Astrocyte (in vitro differentiated cells and primary cell): ENCODE measurements around the gene HDGFL3. TPM values are rescaled to one million over a fixed set of nuclear protein-coding genes. Genes with fewer than 3 reads are reported as not detected.

Experiments used
- DNase-seq: peaks from one replicate; pipeline ENCODE4 v3.0.0-alpha.2; 2010; ENCODE audit warnings: low read depth
- FAIRE-seq: peaks from 2 replicates; lab custom pipeline; 2011; peaks lifted over from hg19 to GRCh38; lab: Jason Lieb, UNC
- H2AFZ ChIP-seq: 2 replicates; pipeline ENCODE4 v1.6.0; 2012; ENCODE audit warnings: low read depth, low read length, inconsistent platforms
- H3K27ac ChIP-seq: 2 replicates; pipeline ENCODE4 v1.5.1; 2011; ENCODE audit warnings: low read depth, low read length, inconsistent platforms
- H3K27me3 ChIP-seq: 2 replicates; pipeline ENCODE4 v1.6.0; 2011; ENCODE audit warnings: low read length, inconsistent platforms; ENCODE audit not compliant: insufficient read depth
- H3K36me3 ChIP-seq: 2 replicates; pipeline ENCODE4 v1.5.1; 2011; ENCODE audit warnings: low read length, inconsistent platforms; ENCODE audit not compliant: insufficient read depth
- H3K4me1 ChIP-seq: 2 replicates; pipeline ENCODE4 v1.5.1; 2011; ENCODE audit warnings: low read length, inconsistent platforms; ENCODE audit not compliant: insufficient read depth
- H3K4me2 ChIP-seq: 2 replicates; pipeline ENCODE4 v1.6.0; 2012; ENCODE audit warnings: low read length, inconsistent platforms
- H3K4me3 ChIP-seq: 2 replicates; pipeline ENCODE4 v1.5.1; 2011; ENCODE audit warnings: low read depth, mild to moderate bottlenecking, low read length, inconsistent platforms; ENCODE audit not compliant: insufficient read depth
- H3K79me2 ChIP-seq: 2 replicates; pipeline ENCODE4 v1.6.0; 2012; ENCODE audit warnings: mild to moderate bottlenecking, low read length, inconsistent platforms; ENCODE audit not compliant: insufficient read depth
- H3K9ac ChIP-seq: 2 replicates; pipeline ENCODE4 v1.6.0; 2012; ENCODE audit warnings: mild to moderate bottlenecking, low read length, inconsistent platforms
- H3K9me3 ChIP-seq: 2 replicates; pipeline ENCODE4 v1.5.1; 2012; ENCODE audit warnings: low read depth, mild to moderate bottlenecking, low read length, inconsistent platforms; ENCODE audit not compliant: insufficient read depth
- H4K20me1 ChIP-seq: 2 replicates; pipeline ENCODE4 v1.6.0; 2012; ENCODE audit warnings: low read length, inconsistent platforms; ENCODE audit not compliant: insufficient read depth
- H3K27ac Mint-ChIP-seq: one replicate; pipeline ENCODE4 v1.8.0; 2021; ENCODE audit warnings: mild to moderate bottlenecking, mixed read lengths; ENCODE audit not compliant: unreplicated experiment
- H3K27me3 Mint-ChIP-seq: one replicate; pipeline ENCODE4 v1.8.0; 2021; ENCODE audit warnings: low read depth, mixed read lengths; ENCODE audit not compliant: unreplicated experiment
- H3K36me3 Mint-ChIP-seq: one replicate; pipeline ENCODE4 v1.8.0; 2021; ENCODE audit warnings: low read depth, mixed read lengths; ENCODE audit not compliant: unreplicated experiment
- H3K4me1 Mint-ChIP-seq: one replicate; pipeline ENCODE4 v1.8.0; 2021; ENCODE audit warnings: low read depth, mixed read lengths; ENCODE audit not compliant: unreplicated experiment
- H3K4me3 Mint-ChIP-seq: one replicate; pipeline ENCODE4 v1.8.0; 2021; ENCODE audit warnings: mild to moderate bottlenecking, moderate library complexity, mixed read lengths; ENCODE audit not compliant: unreplicated experiment
- H3K9me3 Mint-ChIP-seq: one replicate; pipeline ENCODE4 v1.8.0; 2021; ENCODE audit warnings: mild to moderate bottlenecking, mixed read lengths; ENCODE audit not compliant: unreplicated experiment
- EZH2 ChIP-seq: IDR thresholded peaks from 2 replicates; pipeline ENCODE4 v1.6.1; 2012; ENCODE audit warnings: mild to moderate bottlenecking, low read length, inconsistent platforms; ENCODE audit not compliant: insufficient read depth
- total RNA-seq: library from RNA; stranded (reverse); gene quantifications from 2 replicates; pipeline ENCODE4 v1.2.1, GENCODE V29; 2021
- TF ChIP-seq, protein P1 (sequence below): IDR thresholded peaks from 2 replicates; pipeline ENCODE4 v1.5.1; 2011; ENCODE audit warnings: low read depth, mild to moderate bottlenecking, inconsistent platforms, low read length, moderate library complexity; ENCODE audit not compliant: insufficient read depth

The HDGFL3 gene
- total RNA-seq, 1 donor from 2014 or later, result 91.9 TPM

DNA sequence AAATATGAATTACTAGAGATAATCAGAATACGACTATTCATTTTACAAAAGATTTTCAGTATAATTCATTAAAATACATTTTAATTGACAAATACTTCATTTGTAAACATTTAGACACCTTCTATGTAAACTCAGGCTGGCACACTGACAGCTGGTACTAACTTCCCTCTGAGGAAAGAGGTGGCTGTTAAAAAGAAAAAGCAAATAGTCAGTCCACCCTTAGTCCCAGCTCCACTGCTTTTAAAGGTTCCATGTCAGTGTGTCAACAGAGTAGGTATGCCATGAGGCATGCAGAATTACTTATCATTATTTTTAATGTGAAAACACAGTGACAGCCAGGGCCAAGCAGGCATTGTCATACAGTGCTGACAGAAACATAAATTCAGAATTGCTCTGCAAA is 84.1 kb downstream of the HDGFL3 start:
- H3K36me3 ChIP-seq, result no peaks in the 10 kb centered on the region

DNA sequence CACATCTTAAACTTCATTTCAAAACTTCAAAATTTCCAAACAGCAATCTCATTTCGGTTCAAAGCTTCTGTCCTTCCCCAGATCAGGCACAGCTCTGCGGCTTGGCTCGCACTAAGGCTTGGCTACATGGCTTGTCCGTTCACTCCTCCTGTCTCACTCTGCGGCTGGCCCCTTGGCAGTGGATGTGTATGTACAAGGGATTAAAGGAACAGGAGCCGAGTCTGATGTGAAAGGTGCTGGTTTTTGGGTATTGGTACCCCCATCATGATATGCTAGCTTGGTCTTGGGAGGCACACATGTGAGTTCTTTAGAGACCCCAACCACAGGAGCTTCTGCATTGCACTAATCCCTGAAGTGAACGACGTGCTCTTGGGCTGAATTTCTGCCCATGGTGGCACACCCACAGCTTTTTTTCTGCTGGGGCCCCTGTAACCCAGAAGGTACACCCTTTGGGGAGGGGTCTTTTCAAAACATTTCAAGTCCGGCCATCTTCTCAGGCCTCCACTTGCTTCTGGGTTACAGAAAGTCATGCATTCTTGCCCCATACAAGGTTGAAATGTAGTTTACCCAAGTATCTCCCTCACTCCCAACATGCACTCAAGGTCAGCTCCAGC is 87.5 kb downstream of the HDGFL3 start:
- H2AFZ ChIP-seq, result no peak overlapping the region

More for the DNA sequence above, 84.1 kb downstream of the HDGFL3 start:
- Histone ChIP-seq H3K9me3 (no peaks in the 10 kb centered on the region), H3K4me3 (no peak overlapping the region), H2AFZ (no peak overlapping the region), H3K9ac (no peak overlapping the region), H3K27ac (no peak overlapping the region), H3K4me2 (no peak overlapping the region), H3K79me2 (no peaks in the 10 kb centered on the region), H3K4me1 (no peaks in the 10 kb centered on the region), H4K20me1 (no peaks in the 10 kb centered on the region), H3K27me3 (no peaks in the 10 kb centered on the region)
- H3K36me3 Mint-ChIP-seq, result no peaks in the 10 kb centered on the region
- DNase-seq (no peak), FAIRE-seq (no peak)
- no peak overlapping the region for H3K4me3 Mint-ChIP-seq
- no peak overlapping the region for H3K27ac Mint-ChIP-seq
- TF ChIP-seq, protein P1, sequence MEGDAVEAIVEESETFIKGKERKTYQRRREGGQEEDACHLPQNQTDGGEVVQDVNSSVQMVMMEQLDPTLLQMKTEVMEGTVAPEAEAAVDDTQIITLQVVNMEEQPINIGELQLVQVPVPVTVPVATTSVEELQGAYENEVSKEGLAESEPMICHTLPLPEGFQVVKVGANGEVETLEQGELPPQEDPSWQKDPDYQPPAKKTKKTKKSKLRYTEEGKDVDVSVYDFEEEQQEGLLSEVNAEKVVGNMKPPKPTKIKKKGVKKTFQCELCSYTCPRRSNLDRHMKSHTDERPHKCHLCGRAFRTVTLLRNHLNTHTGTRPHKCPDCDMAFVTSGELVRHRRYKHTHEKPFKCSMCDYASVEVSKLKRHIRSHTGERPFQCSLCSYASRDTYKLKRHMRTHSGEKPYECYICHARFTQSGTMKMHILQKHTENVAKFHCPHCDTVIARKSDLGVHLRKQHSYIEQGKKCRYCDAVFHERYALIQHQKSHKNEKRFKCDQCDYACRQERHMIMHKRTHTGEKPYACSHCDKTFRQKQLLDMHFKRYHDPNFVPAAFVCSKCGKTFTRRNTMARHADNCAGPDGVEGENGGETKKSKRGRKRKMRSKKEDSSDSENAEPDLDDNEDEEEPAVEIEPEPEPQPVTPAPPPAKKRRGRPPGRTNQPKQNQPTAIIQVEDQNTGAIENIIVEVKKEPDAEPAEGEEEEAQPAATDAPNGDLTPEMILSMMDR, result no peak
- TF ChIP-seq EZH2, result no peak
- H3K9me3 Mint-ChIP-seq, result no peaks in the 10 kb centered on the region
- H3K27me3 Mint-ChIP-seq, result no peaks in the 10 kb centered on the region
- peaks cover 6% of the 10 kb centered on the region for H3K4me1 Mint-ChIP-seq

DNA sequence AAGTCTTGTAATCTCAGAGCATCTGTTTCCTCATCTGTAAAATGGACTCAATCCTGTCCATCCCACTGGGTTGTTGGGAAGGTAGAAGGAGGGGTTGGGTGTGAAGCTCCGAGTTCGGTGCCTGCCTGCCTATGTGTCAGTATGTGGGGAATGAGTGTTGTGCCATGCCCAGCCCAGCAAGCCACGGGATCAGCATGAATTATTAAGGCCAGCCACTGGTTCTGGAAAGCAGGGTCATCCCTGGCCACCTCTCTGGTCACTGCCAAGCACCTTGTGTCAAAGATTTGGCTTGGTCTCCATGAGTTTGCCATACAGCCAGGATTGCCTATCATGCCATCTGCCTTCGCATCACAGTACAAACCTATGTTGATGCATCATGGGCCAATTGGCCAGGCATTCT is 88.7 kb downstream of the HDGFL3 start:
- Histone ChIP-seq H3K9ac (no peak overlapping the region), H3K4me2 (no peak overlapping the region), H3K27me3 (no peaks in the 10 kb centered on the region), H3K79me2 (no peaks in the 10 kb centered on the region), H3K36me3 (no peaks in the 10 kb centered on the region), H3K4me3 (no peak overlapping the region), H2AFZ (no peak overlapping the region), H3K4me1 (no peaks in the 10 kb centered on the region), H3K9me3 (no peaks in the 10 kb centered on the region), H3K27ac (no peak overlapping the region), H4K20me1 (no peaks in the 10 kb centered on the region)
- Mint-ChIP-seq H3K27me3 (no peaks in the 10 kb centered on the region), H3K27ac (no peak overlapping the region), H3K4me3 (no peak overlapping the region), H3K9me3 (peaks cover 4% of the 10 kb centered on the region), H3K4me1 (no peaks in the 10 kb centered on the region), H3K36me3 (peaks cover 6% of the 10 kb centered on the region)
- DNase-seq (no peak), FAIRE-seq (no peak)
- TF ChIP-seq EZH2, result no peak
- TF ChIP-seq, protein P1, result no peak

More for the DNA sequence above, 87.5 kb downstream of the HDGFL3 start:
- no peaks in the 10 kb centered on the region for H3K9me3 Mint-ChIP-seq
- H4K20me1 ChIP-seq, result no peaks in the 10 kb centered on the region
- DNase-seq, result no peak
- H3K4me1 ChIP-seq, result no peaks in the 10 kb centered on the region
- FAIRE-seq, result no peak
- H3K4me2 ChIP-seq, result no peak overlapping the region
- H3K79me2 ChIP-seq, result no peaks in the 10 kb centered on the region
- no peak overlapping the region for H3K4me3 Mint-ChIP-seq
- no peak overlapping the region for H3K9ac ChIP-seq
- no peaks in the 10 kb centered on the region for H3K27me3 ChIP-seq
- no peaks in the 10 kb centered on the region for H3K9me3 ChIP-seq
- TF ChIP-seq EZH2, result no peak
- TF ChIP-seq, protein P1, result no peak
- no peak overlapping the region for H3K4me3 ChIP-seq
- no peaks in the 10 kb centered on the region for H3K36me3 ChIP-seq
- no peaks in the 10 kb centered on the region for H3K27me3 Mint-ChIP-seq
- no peaks in the 10 kb centered on the region for H3K4me1 Mint-ChIP-seq
- no peak overlapping the region for H3K27ac Mint-ChIP-seq
- peaks cover 6% of the 10 kb centered on the region for H3K36me3 Mint-ChIP-seq
- no peak overlapping the region for H3K27ac ChIP-seq
